ENCODE measurements around the gene USP34.
"Not testable (repeated sequence)": the region's sequence is repeated elsewhere in the genome, so short reads cannot be mapped to it uniquely, and the experiment has no call there.

USP34 gene

DNA sequence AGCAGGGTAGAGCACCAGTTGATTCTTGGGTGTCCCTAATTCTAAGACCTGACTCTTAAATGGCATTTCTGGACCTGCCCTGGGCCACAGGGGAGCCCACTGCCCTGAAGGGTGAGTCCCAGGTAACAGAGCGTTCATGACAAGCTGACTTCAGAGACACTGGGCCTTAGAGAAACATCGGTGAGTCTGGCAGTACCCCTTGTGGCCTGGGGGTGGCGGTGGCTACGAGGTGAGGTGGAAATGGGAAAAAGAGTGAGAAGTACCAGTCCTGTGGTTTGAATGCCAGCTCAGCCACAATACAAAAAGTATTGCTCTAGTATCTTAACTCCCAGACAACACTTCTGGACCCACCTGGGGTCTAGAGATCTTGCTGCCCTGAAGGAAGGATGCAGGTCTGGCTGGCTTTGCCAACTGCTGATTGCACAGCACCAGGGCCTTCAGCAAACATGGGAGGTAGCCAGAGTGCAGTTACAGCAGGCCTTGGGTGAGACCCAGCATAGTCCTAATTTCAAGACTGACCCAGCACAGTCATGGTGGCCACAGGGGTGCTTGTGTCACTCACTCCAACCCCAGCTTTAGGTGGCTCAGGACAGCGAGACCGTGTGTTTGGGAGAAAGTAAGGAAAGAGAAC is 44.5 kb downstream of the USP34 start:
- DNase-seq (ENCODE audit: low spot score), result peak; percentile 71

DNA sequence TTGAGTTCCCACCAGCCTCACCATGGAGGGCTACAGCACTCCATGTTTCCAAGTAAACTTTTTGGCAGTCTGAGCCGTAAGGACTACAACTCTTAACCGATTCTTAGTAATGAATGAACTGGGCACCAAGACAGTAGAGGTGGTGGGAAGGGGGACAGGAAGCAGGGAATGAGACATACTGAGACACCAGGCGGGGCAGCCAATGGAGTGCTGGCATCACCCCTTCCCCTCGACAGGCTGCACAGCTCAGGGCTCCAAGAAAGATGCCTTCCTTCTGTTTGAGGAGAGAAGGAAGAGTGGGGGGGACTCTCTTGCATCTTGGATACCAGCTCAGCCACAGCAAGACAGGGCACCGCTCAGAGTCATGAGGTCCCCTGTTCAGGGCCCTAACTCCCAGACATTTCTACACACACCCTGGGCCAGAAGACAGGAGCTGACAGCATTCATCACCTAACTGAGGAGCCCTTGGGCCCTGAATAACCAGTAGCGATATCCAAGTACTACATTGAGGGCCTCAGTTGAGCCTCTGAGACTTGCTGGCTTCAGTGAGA is 45.2 kb downstream of the USP34 start:
- no peak for DNase-seq (ENCODE audit: low spot score)

DNA sequence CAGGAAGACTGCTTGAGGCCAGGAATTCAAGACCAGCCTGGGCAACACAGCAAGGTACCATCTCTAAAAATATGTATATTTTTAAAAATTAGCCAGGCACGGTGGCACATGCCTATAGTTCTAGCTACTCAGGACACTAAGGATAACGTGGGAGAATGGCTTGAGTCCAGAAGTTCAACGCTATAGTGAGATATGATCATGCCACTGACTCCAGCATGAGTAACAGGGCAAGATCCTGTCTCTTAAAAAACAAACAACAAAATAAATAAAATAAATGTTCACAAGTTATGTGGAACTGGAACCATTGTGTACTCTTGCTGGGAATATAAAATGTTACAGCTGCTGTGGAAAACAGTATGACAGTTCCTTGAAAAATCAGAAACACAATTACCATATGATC is 47.2 kb downstream of the USP34 start:
- DNase-seq (ENCODE audit: low spot score), result no peak

- DNase-seq (ENCODE audit: low spot score), result no peak
These were observed 49.3 kb downstream of the USP34 start for GRCh38 chr2:61421611-61422010.

GRCh38 chr2:61420991-61421544 is 49.8 kb downstream of the USP34 start:
- no peak for DNase-seq (ENCODE audit: low spot score)

DNA sequence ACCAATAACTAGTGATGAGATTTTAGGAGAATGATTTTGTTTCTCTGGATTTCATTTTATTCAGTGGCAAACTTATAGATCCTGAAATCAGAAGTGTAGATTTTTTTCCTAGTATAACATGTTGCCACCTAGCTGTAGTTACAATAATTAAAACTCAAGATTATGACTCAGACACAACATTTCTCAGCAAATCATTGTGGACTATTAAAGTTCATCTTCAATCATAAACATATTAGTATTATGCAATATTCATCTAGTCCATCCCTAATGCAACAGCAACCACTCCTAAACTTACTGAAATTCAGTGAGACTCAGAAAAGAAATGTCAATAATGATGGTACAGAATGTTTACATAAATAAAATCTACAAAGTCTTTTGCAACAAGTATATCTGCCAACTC is 51.3 kb downstream of the USP34 start:
- DNase-seq (ENCODE audit: low spot score), result no peak

DNA sequence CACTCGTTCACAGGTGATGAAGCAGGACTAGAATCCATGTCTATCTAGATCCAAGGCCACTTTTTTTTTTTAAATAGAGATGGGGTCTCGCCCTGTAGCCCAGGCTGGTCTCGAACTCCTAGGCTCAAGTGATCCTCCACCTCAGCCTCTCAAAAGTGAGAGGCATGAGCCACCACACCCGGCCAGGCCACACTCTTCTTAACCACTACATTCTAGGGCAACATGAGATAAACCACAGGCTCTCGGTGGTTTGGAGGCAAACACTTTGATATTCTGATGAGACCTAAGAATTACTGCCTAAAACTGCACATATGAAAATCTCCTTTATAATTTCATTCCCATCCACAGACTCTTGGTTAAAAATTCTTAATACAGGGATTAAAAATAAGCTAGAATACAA is 51.8 kb downstream of the USP34 start:
- no peak for DNase-seq (ENCODE audit: low spot score)

GRCh38 chr2:61416871-61417645 is 53.8 kb downstream of the USP34 start:
- DNase-seq (ENCODE audit: low spot score), result no peak

DNA sequence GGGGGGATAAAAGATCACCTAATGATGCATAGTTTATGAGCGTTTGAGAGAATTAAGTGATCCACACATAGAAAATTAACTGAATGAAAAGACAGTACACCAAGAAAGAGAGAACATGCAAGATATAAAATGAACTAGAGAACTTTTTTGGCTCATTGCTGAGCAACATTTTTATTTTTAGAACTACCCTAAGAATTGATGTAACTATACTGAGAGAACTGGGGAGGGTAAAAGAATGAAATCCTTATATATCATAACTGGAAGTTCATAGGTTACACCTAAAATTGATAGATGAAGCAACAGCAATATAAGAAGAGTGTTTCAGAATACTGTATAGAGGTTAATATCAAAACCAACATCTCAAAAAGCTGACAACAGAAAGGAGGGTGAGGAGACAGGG is 55.6 kb downstream of the USP34 start:
- DNase-seq (ENCODE audit: low spot score), result no peak

- no peak for DNase-seq (ENCODE audit: low spot score)
These were observed 56.2 kb downstream of the USP34 start for GRCh38 chr2:61414674-61415073.

- no peak for DNase-seq (ENCODE audit: low spot score)
These were observed 59.8 kb downstream of the USP34 start for GRCh38 chr2:61411109-61411508.

DNA sequence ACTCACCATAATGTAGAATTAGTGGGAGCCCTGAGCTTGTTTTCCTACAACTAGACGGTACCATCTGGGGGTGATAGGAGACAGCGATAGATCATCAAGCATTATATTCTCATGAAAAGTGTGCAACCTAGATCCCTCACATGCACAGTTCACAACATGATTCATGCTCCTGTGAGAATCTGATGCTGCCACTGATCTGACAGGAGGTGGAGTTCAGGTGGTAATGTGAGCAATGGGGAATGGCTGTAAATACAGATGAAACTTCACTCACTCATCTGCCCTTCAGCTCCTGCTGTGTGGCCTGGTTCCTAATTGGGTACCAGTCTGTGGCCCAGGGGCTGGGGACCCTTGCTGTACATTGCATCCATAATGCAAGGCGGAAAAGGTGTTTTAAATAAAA is 60.7 kb downstream of the USP34 start:
- no peak for DNase-seq (ENCODE audit: low spot score)

- DNase-seq (ENCODE audit: low spot score), result no peak
These were observed 65.1 kb downstream of the USP34 start for GRCh38 chr2:61405813-61406212.

DNA sequence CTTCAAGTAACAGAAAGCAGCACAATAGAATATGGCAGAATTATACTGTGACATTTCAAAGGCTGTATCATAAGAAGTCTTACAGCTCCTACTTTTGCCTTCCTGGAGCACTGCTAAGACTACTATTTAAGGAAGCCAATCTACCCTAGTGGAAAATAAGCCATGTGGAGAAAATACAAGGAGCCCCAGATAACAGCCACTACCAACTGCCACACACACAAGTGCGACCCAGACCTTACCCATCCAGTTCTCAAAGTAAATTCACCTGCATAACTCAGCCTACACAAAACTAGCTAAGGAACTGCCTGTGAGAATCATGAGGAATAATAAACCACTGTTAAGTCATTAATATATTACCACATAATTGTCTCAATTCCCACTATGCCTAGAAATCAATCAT is 66.4 kb downstream of the USP34 start:
- DNase-seq (ENCODE audit: low spot score), result no peak

GRCh38 chr2:61398413-61398812 is 72.5 kb downstream of the USP34 start:
- no peak for DNase-seq (ENCODE audit: low spot score)

GRCh38 chr2:61396005-61396404 is 74.9 kb downstream of the USP34 start:
- DNase-seq (ENCODE audit: low spot score), result no peak

DNA sequence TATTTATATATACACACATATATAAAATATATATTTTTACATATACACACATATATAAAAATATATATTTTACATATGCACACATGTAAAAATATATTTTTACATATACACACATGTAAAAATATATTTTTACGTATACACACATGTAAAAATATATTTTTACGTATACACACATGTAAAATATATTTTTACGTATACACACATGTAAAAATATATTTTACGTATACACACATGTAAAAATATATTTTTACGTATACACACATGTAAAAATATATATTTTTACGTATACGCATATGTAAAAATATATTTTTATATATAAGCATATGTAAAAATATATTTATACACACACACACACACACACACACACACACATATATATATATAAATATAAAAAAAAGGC is 83.3 kb downstream of the USP34 start:
- DNase-seq (ENCODE audit: low spot score), result not testable (repeated sequence)

DNA sequence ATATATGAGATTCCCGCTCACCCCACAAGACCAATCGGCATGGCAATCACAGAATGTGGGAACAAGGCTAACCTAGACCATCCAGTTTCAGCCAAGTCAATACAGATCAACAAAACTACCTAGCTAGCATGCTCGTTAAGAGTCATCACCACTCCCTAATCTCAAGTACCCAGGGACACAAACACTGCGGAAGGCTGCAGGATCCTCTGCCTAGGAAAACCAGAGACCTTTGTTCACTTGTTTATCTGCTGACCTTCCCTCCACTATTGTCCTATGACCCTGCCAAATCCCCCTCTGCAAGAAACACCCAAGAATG is 90.0 kb downstream of the USP34 start:
- DNase-seq (ENCODE audit: low spot score), result not testable (repeated sequence)

DNA sequence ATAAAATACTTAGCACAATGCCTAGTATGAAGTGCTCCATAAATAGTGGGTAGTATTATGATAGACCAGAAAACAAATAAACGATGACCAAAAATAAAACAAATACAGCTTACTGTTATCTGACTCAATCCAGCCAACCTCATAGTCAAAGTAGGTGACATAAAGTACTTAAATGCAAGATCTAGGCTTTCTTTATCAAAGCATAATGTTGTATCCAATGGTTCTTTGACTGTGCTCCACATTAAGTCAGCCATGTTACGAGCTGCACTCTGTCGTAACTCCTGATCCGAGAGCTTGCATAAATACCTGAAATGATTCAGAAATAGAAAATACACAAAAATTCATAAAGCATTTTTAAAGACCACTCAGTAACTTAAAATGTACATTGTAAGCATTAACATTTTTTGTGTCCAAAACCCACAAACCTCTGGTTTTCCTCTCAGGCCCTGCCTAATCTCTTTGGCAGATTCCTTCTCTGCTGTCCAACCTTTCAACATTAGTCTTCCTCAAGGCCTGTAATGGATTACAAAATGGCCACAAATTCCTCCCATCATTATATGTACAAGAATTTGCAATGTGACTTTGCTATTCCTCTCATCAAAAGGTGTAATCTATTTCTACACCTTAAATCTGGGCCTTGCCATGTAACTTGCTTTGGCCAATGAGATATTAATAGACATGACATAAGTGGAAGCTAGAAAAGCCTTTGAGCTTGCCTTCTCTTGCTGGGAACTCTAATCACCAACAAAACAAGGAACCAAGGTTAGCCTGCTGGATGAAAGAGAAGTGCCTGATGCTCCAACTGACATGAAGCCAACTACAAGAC is 90.6 kb downstream of the USP34 start:
- DNase-seq (ENCODE audit: low spot score), result no peak

DNA sequence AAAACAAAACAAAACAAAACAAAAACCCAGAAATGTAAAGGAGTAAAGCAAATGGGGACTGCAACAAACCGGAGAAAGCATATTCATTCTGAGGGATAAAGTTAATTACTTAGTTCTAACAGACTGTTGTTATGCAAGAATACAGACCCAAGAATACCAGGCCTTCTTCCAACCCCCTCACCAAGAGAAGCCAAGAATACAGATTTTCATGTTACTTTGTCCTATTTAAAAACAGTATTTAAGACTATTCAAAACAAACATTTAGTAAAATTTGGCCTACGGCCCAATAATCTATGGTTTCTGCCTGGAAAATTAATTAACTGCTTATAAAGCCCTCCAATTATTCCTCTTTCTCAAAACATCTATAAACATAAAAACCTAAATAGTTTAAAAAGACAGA is 91.4 kb downstream of the USP34 start:
- no peak for DNase-seq (ENCODE audit: low spot score)

DNA sequence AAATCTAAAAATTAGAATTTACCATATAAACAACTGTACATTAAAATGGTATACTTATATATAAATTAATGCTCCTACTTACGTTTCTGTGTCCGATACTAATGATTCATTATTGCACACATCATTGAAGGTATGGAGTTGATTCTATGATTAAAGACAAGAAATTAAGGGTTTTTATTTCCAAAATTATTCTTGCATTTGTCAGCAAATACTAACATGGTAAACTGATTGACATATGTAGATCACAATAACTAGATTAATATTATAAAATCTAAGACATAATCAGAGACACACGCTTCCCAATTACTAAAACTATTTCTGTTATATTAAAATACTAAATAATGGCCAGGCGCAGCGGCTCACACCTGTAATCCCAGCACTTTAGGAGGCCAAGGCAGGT is 92.6 kb downstream of the USP34 start:
- DNase-seq (ENCODE audit: low spot score), result no peak

DNA sequence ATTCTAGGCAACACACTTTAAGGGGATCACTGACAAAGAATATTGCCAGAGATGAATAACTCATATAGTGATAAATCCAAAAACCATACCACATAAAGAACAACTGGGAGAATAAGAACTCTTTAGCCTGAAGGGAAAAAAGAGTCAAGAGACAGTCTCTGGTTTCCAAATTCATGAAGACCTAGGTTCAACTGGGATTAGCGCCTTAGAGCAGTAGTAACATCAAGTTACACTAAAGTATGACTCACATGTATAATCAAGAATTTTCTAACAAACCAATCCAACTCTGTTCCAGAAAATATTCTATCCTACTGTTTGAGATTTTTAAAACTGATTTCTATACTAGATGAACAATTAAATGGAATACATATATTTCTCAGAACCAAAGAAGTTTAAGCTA is 93.8 kb downstream of the USP34 start:
- no peak for DNase-seq (ENCODE audit: low spot score)

DNA sequence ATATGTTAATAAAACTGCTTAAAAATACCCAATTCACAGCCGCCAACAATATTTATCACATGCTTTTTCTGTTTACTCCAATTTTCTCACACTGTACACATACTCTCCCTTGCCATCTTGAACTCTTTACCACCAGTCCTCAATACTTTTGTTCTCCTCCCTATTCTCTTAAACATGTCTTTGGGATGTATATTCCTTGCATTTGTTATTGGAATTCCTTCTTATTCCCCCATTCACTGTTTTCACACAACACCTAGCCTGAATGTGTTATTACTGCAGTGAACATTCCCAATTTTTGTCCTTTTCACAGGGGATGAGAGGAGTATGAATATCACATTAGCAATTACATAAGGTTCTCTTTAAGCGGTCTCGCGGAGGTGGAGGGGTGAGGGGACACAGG is 94.7 kb downstream of the USP34 start:
- DNase-seq (ENCODE audit: low spot score), result no peak

All from activated CD4-positive, alpha-beta T cell treated with anti-CD3 and anti-CD28 coated beads, Interleukin-2, Interleukin-4, amounts not matched to agents 100 ng/mL and 50 ng/mL, durations not matched to agents 16 hours and 8 hours (primary cell).